Gastroesophageal sphincter (tissue), 4 donors: Measurements from ENCODE around the gene SLC18A2. TPM values are rescaled to one million over a fixed set of nuclear protein-coding genes. Genes with fewer than 3 reads are reported as not detected.

Experiments used
- ATAC-seq: fragments of 150-250 bp; one replicate; pipeline ENCODE4 v1.9.1; 2016; ENCODE audit warnings: mild to moderate bottlenecking, moderate library complexity
- H3K27ac ChIP-seq, 4 donors: fragments of 200-600 bp; sonication (generic) in 3 of 4; 1 replicate in 3 of 4; 2 replicates in 1 of 4; pipeline ENCODE4 v1.5.1; 2016 to 2019
- H3K27me3 ChIP-seq: fragments of 200-600 bp; sonication (generic); one replicate; pipeline ENCODE4 v1.5.1; 2019
- H3K36me3 ChIP-seq, 2 donors: fragments of 200-600 bp; sonication (generic); one replicate each; pipeline ENCODE4 v1.5.1; 2019; ENCODE audit warnings: control low read depth in 1 of 2
- H3K4me1 ChIP-seq, 3 donors: fragments of 200-600 bp; sonication (generic); 1 replicate in 2 of 3; 2 replicates in 1 of 3; pipeline ENCODE4 v1.5.1; 2016 to 2019; ENCODE audit warnings: control low read depth in 2 of 3
- H3K4me3 ChIP-seq, 2 donors: fragments of 200-600 bp; sonication (generic); one replicate each; pipeline ENCODE4 v1.5.1; 2019; ENCODE audit warnings: mild to moderate bottlenecking in 1 of 2, moderate library complexity in 1 of 2
- H3K9me3 ChIP-seq, 3 donors: fragments of 200-600 bp; sonication (generic); one replicate each; pipeline ENCODE4 v1.5.1; 2017 to 2019; ENCODE audit warnings: control low read depth in 2 of 3
- CTCF ChIP-seq, 4 experiments: fragments of 200-600 bp in 2 of 4; fragments of 450-650 bp in 2 of 4; sonication (generic) in 1 of 4; IDR thresholded peaks; one replicate each; pipeline ENCODE4 v1.5.1; 2017 to 2019; ENCODE audit warnings: antibody characterized with exemption in 4 of 4, mild to moderate bottlenecking in 2 of 4, moderate library complexity in 2 of 4
- EP300 ChIP-seq: sonication (generic); formaldehyde crosslinking; IDR thresholded peaks from one replicate; pipeline ENCODE4 v1.6.1; 2017; ENCODE audit warnings: antibody characterized with exemption, mild to moderate bottlenecking
- POLR2A ChIP-seq, 2 donors: fragments of 450-650 bp; IDR thresholded peaks; one replicate each; pipeline ENCODE4 v1.6.1; 2017; ENCODE audit warnings: antibody characterized with exemption in 2 of 2, mild to moderate bottlenecking in 2 of 2, moderate library complexity in 1 of 2
- POLR2AphosphoS5 ChIP-seq: sonication (generic); formaldehyde crosslinking; IDR thresholded peaks from one replicate; pipeline ENCODE4 v1.6.1; 2017; ENCODE audit warnings: antibody characterized with exemption
- WGBS, 2 donors: methylation state at CpG; one replicate each; pipeline ENCODE4 v1.1.5; 2018; ENCODE audit warnings: low coverage in 1 of 2; 5-methylcytosine and 5-hydroxymethylcytosine counted together
- total RNA-seq, 4 donors: library from RNA; depleted of rRNA; stranded (reverse); fragments of >200 nt; gene quantifications; one replicate each; pipeline ENCODE4 v1.1.0, GENCODE V29; 2016

SLC18A2 gene
- total RNA-seq, 4 donors from 2014 or later, result 0.82 to 1.9 (median 0.89) TPM

GRCh38 chr10:117216611-117217195 lies 24.2 kb upstream of the SLC18A2 start:
- peaks cover 0 to 19% (median 0%) of the 10 kb centered on the region in 3 donors for H3K9me3 ChIP-seq
- ATAC-seq, result peak; percentile 80
- TF ChIP-seq EP300, result no peak
- no peak for TF ChIP-seq POLR2A (IDR thresholded peaks at IDR 0.05)
- peak; percentile 99 to 100 (median 100) for TF ChIP-seq CTCF (IDR thresholded peaks at IDR 0.05)
- no peak for TF ChIP-seq POLR2AphosphoS5
- peak overlapping the region; percentile 13 to 50 for H3K4me3 ChIP-seq
- no peak overlapping the region for H3K27ac ChIP-seq
- peaks cover 78% of the 10 kb centered on the region for H3K27me3 ChIP-seq
- H3K4me1 ChIP-seq, result peaks cover 0 to 16% (median 10%) of the 10 kb centered on the region in 3 donors
- 3% methylated on average over 8 of the region's 52 CpGs; no CpG with 5 or more reads in 1 of the 2 donors for WGBS, 2 donors
- no peaks in the 10 kb centered on the region for H3K36me3 ChIP-seq

GRCh38 chr10:117217196-117217761 lies 23.6 kb upstream of the SLC18A2 start:
- peaks cover 0 to 13% (median 0%) of the 10 kb centered on the region in 3 donors for H3K9me3 ChIP-seq
- peak overlapping the region; percentile 13 to 50 for H3K4me3 ChIP-seq
- no peaks in the 10 kb centered on the region for H3K36me3 ChIP-seq
- no peak overlapping the region for H3K27ac ChIP-seq
- 25% methylated on average over 4 of the region's 22 CpGs; no CpG with 5 or more reads in 1 of the 2 donors for WGBS, 2 donors
- H3K4me1 ChIP-seq, result peaks cover 0 to 16% (median 10%) of the 10 kb centered on the region in 3 donors
- ATAC-seq, result peak; percentile 32
- H3K27me3 ChIP-seq, result peaks cover 81% of the 10 kb centered on the region
- no peak for TF ChIP-seq EP300
- no peak for TF ChIP-seq CTCF (IDR thresholded peaks at IDR 0.05)
- TF ChIP-seq POLR2AphosphoS5, result no peak
- no peak for TF ChIP-seq POLR2A (IDR thresholded peaks at IDR 0.05)

- 56 to 89% methylated on average over 7 of the region's 8 CpGs for WGBS, 2 donors
- Histone ChIP-seq H3K4me1 (peaks cover 0 to 16% (median 10%) of the 10 kb centered on the region in 3 donors), H3K9me3 (peaks cover 0 to 3% (median 0%) of the 10 kb centered on the region in 3 donors), H3K27me3 (peaks cover 88% of the 10 kb centered on the region), H3K27ac (no peak overlapping the region), H3K4me3 (no peak overlapping the region), H3K36me3 (no peaks in the 10 kb centered on the region)
- no peak for ATAC-seq
- no peak for TF ChIP-seq POLR2AphosphoS5
- TF ChIP-seq POLR2A (IDR thresholded peaks at IDR 0.05), result no peak
- TF ChIP-seq CTCF (IDR thresholded peaks at IDR 0.05), result no peak
- no peak for TF ChIP-seq EP300
These were observed 22.3 kb upstream of the SLC18A2 start for GRCh38 chr10:117218654-117219053.

GRCh38 chr10:117221156-117221711 lies 19.7 kb upstream of the SLC18A2 start:
- WGBS, 2 donors, result 25 to 60% methylated on average over 2 of the region's 10 CpGs
- Histone ChIP-seq H3K36me3 (no peaks in the 10 kb centered on the region), H3K27me3 (peaks cover 82% of the 10 kb centered on the region), H3K4me3 (no peak overlapping the region), H3K4me1 (peaks cover 0 to 13% (median 9%) of the 10 kb centered on the region in 3 donors), H3K9me3 (no peaks in the 10 kb centered on the region), H3K27ac (no peak overlapping the region)
- TF ChIP-seq POLR2AphosphoS5, result no peak
- no peak for TF ChIP-seq CTCF (IDR thresholded peaks at IDR 0.05)
- TF ChIP-seq POLR2A (IDR thresholded peaks at IDR 0.05), result no peak
- no peak for TF ChIP-seq EP300
- ATAC-seq, result no peak
